Activated T-helper 17 cell treated with anti-CD3 and anti-CD28 coated beads, Interleukin-2, amount 50 U/mL, for 72 hours (primary cell): ENCODE results near the gene EPAS1. TPM values are rescaled to one million over a fixed set of nuclear protein-coding genes. Genes with fewer than 3 reads are reported as not detected.

ENCODE experiments used
- ATAC-seq: fragments of 150-1000 bp; cut with Tn5 transposase; replicated peaks from 2 replicates; pipeline ENCODE4 v1.10.0; 2021; ENCODE audit warnings: mild to moderate bottlenecking, moderate library complexity
- H3K27ac Mint-ChIP-seq: one replicate; pipeline ENCODE4 v1.8.0; 2022; ENCODE audit warnings: mixed read lengths
- H3K27me3 Mint-ChIP-seq: one replicate; pipeline ENCODE4 v1.8.0; 2022; ENCODE audit warnings: mixed read lengths
- H3K36me3 Mint-ChIP-seq: one replicate; pipeline ENCODE4 v1.8.0; 2022; ENCODE audit warnings: low read depth, mild to moderate bottlenecking, mixed read lengths
- H3K4me1 Mint-ChIP-seq: one replicate; pipeline ENCODE4 v1.8.0; 2022; ENCODE audit warnings: mixed read lengths
- H3K4me3 Mint-ChIP-seq: one replicate; pipeline ENCODE4 v1.8.0; 2022; ENCODE audit warnings: mild to moderate bottlenecking, mixed read lengths
- H3K9me3 Mint-ChIP-seq: one replicate; pipeline ENCODE4 v1.8.0; 2022; ENCODE audit warnings: mixed read lengths
- total RNA-seq, 2 donors: library from RNA; stranded (reverse); gene quantifications; one replicate each; pipeline ENCODE4 v1.2.3, GENCODE V29; 2022

Gene EPAS1
- total RNA-seq, 2 donors from 2014 or later = 53.7 to 210 TPM

- peaks cover 3% of the 10 kb centered on the region for H3K27me3 Mint-ChIP-seq
- no peak for ATAC-seq
- no peaks in the 10 kb centered on the region for H3K36me3 Mint-ChIP-seq
- H3K4me1 Mint-ChIP-seq = no peaks in the 10 kb centered on the region
- peak overlapping the region; percentile 12 for H3K27ac Mint-ChIP-seq
- H3K4me3 Mint-ChIP-seq = no peak overlapping the region
- no peaks in the 10 kb centered on the region for H3K9me3 Mint-ChIP-seq
Observed at GRCh38 chr2:46342566-46343315, 45.5 kb downstream of the EPAS1 start.

- H3K4me1 Mint-ChIP-seq = no peaks in the 10 kb centered on the region
- H3K4me3 Mint-ChIP-seq = no peak overlapping the region
- ATAC-seq = no peak
- H3K9me3 Mint-ChIP-seq = no peaks in the 10 kb centered on the region
- H3K36me3 Mint-ChIP-seq = no peaks in the 10 kb centered on the region
- H3K27ac Mint-ChIP-seq = no peak overlapping the region
- H3K27me3 Mint-ChIP-seq = peaks cover 3% of the 10 kb centered on the region
Observed at GRCh38 chr2:46344706-46345105, 47.5 kb downstream of the EPAS1 start.

GRCh38 chr2:46345775-46346174 is 48.6 kb downstream of the EPAS1 start:
- Mint-ChIP-seq H3K4me3 (no peak overlapping the region), H3K27ac (no peak overlapping the region), H3K9me3 (no peaks in the 10 kb centered on the region), H3K27me3 (peaks cover 3% of the 10 kb centered on the region), H3K4me1 (peaks cover 6% of the 10 kb centered on the region), H3K36me3 (peaks cover 4% of the 10 kb centered on the region)
- ATAC-seq = no peak

- H3K4me1 Mint-ChIP-seq = peaks cover 15% of the 10 kb centered on the region
Observed at GRCh38 chr2:46346719-46347118, 49.5 kb downstream of the EPAS1 start.

GRCh38 chr2:46347648-46348280 is 50.6 kb downstream of the EPAS1 start:
- Mint-ChIP-seq H3K27me3 (peaks cover 3% of the 10 kb centered on the region), H3K4me3 (no peak overlapping the region), H3K9me3 (no peaks in the 10 kb centered on the region), H3K4me1 (peaks cover 23% of the 10 kb centered on the region), H3K36me3 (peaks cover 10% of the 10 kb centered on the region), H3K27ac (no peak overlapping the region)
- ATAC-seq = no peak

More at GRCh38 chr2:46346719-46347118, 49.5 kb downstream of the EPAS1 start:
- Mint-ChIP-seq H3K27me3 (peaks cover 3% of the 10 kb centered on the region), H3K4me3 (no peak overlapping the region), H3K27ac (no peak overlapping the region), H3K36me3 (peaks cover 10% of the 10 kb centered on the region), H3K9me3 (no peaks in the 10 kb centered on the region)
- no peak for ATAC-seq

GRCh38 chr2:46349115-46349547 is 51.9 kb downstream of the EPAS1 start:
- Mint-ChIP-seq H3K4me1 (peaks cover 23% of the 10 kb centered on the region), H3K27ac (no peak overlapping the region), H3K36me3 (peaks cover 10% of the 10 kb centered on the region), H3K27me3 (peaks cover 3% of the 10 kb centered on the region), H3K9me3 (no peaks in the 10 kb centered on the region), H3K4me3 (no peak overlapping the region)
- no peak for ATAC-seq

GRCh38 chr2:46350029-46350689 is 53.0 kb downstream of the EPAS1 start:
- H3K27me3 Mint-ChIP-seq = no peaks in the 10 kb centered on the region
- H3K27ac Mint-ChIP-seq = peak overlapping the region; percentile 95
- H3K4me3 Mint-ChIP-seq = peak overlapping the region; percentile 92
- H3K36me3 Mint-ChIP-seq = peaks cover 10% of the 10 kb centered on the region
- ATAC-seq = no peak
- peaks cover 23% of the 10 kb centered on the region for H3K4me1 Mint-ChIP-seq
- H3K9me3 Mint-ChIP-seq = no peaks in the 10 kb centered on the region

GRCh38 chr2:46351098-46351749 is 54.0 kb downstream of the EPAS1 start:
- Mint-ChIP-seq H3K4me3 (peak overlapping the region; percentile 92), H3K27ac (peak overlapping the region; percentile 95), H3K4me1 (peaks cover 25% of the 10 kb centered on the region), H3K9me3 (no peaks in the 10 kb centered on the region), H3K36me3 (peaks cover 10% of the 10 kb centered on the region), H3K27me3 (no peaks in the 10 kb centered on the region)
- peak; percentile 52 for ATAC-seq

GRCh38 chr2:46351750-46352138 is 54.5 kb downstream of the EPAS1 start:
- Mint-ChIP-seq H3K9me3 (no peaks in the 10 kb centered on the region), H3K4me1 (peaks cover 28% of the 10 kb centered on the region), H3K27me3 (no peaks in the 10 kb centered on the region), H3K36me3 (peaks cover 10% of the 10 kb centered on the region), H3K27ac (peak overlapping the region; percentile 95), H3K4me3 (peak overlapping the region; percentile 92)
- peak; percentile 95 for ATAC-seq

GRCh38 chr2:46352621-46353020 is 55.4 kb downstream of the EPAS1 start:
- no peaks in the 10 kb centered on the region for H3K27me3 Mint-ChIP-seq
- peaks cover 10% of the 10 kb centered on the region for H3K36me3 Mint-ChIP-seq
- peak overlapping the region; percentile 95 for H3K27ac Mint-ChIP-seq
- H3K4me1 Mint-ChIP-seq = peaks cover 28% of the 10 kb centered on the region
- ATAC-seq = no peak
- no peaks in the 10 kb centered on the region for H3K9me3 Mint-ChIP-seq
- H3K4me3 Mint-ChIP-seq = peak overlapping the region; percentile 92

- no peaks in the 10 kb centered on the region for H3K9me3 Mint-ChIP-seq
- peaks cover 10% of the 10 kb centered on the region for H3K36me3 Mint-ChIP-seq
- no peak overlapping the region for H3K27ac Mint-ChIP-seq
- peaks cover 28% of the 10 kb centered on the region for H3K4me1 Mint-ChIP-seq
- H3K27me3 Mint-ChIP-seq = no peaks in the 10 kb centered on the region
- ATAC-seq = no peak
- no peak overlapping the region for H3K4me3 Mint-ChIP-seq
Observed at GRCh38 chr2:46353509-46353908, 56.3 kb downstream of the EPAS1 start.

GRCh38 chr2:46355756-46356155 is 58.5 kb downstream of the EPAS1 start:
- H3K9me3 Mint-ChIP-seq = no peaks in the 10 kb centered on the region
- no peaks in the 10 kb centered on the region for H3K27me3 Mint-ChIP-seq
- no peak overlapping the region for H3K27ac Mint-ChIP-seq
- peaks cover 6% of the 10 kb centered on the region for H3K36me3 Mint-ChIP-seq
- ATAC-seq = no peak
- H3K4me3 Mint-ChIP-seq = no peak overlapping the region
- H3K4me1 Mint-ChIP-seq = peaks cover 22% of the 10 kb centered on the region

- no peak for ATAC-seq
- no peaks in the 10 kb centered on the region for H3K9me3 Mint-ChIP-seq
- no peaks in the 10 kb centered on the region for H3K27me3 Mint-ChIP-seq
- H3K36me3 Mint-ChIP-seq = no peaks in the 10 kb centered on the region
- no peak overlapping the region for H3K27ac Mint-ChIP-seq
- H3K4me3 Mint-ChIP-seq = no peak overlapping the region
- peaks cover 10% of the 10 kb centered on the region for H3K4me1 Mint-ChIP-seq
Observed at GRCh38 chr2:46356991-46357390, 59.8 kb downstream of the EPAS1 start.

- no peak overlapping the region for H3K4me3 Mint-ChIP-seq
- no peaks in the 10 kb centered on the region for H3K36me3 Mint-ChIP-seq
- H3K27ac Mint-ChIP-seq = no peak overlapping the region
Observed at GRCh38 chr2:46358713-46359112, 61.5 kb downstream of the EPAS1 start.

More at GRCh38 chr2:46358713-46359112, 61.5 kb downstream of the EPAS1 start:
- Mint-ChIP-seq H3K9me3 (no peaks in the 10 kb centered on the region), H3K4me1 (peaks cover 9% of the 10 kb centered on the region), H3K27me3 (no peaks in the 10 kb centered on the region)
- no peak for ATAC-seq
